ENCODE measurements around the gene FBXL7.
A peak's percentile ranks its signal among the peaks of the same experiment; 100 is the strongest.

The FBXL7 gene

GRCh38 chr5:15715967-15716366 lies 216.0 kb downstream of the FBXL7 start:
- DNase-seq (ENCODE audit: low spot score) = no peak

GRCh38 chr5:15717001-15717400 lies 217.0 kb downstream of the FBXL7 start:
- DNase-seq (ENCODE audit: low spot score) = no peak

GRCh38 chr5:15718421-15719179 lies 218.6 kb downstream of the FBXL7 start:
- no peak for DNase-seq (ENCODE audit: low spot score)

GRCh38 chr5:15719784-15720183 lies 219.8 kb downstream of the FBXL7 start:
- no peak for DNase-seq (ENCODE audit: low spot score)

GRCh38 chr5:15720515-15720914 lies 220.5 kb downstream of the FBXL7 start:
- no peak for DNase-seq (ENCODE audit: low spot score)

GRCh38 chr5:15722305-15722704 lies 222.3 kb downstream of the FBXL7 start:
- DNase-seq (ENCODE audit: low spot score) = no peak

GRCh38 chr5:15727375-15727774 lies 227.4 kb downstream of the FBXL7 start:
- DNase-seq (ENCODE audit: low spot score) = no peak

- no peak for DNase-seq (ENCODE audit: low spot score)
Measured at GRCh38 chr5:15728811-15729210, 228.8 kb downstream of the FBXL7 start.

GRCh38 chr5:15731699-15732098 lies 231.7 kb downstream of the FBXL7 start:
- no peak for DNase-seq (ENCODE audit: low spot score)

- no peak for DNase-seq (ENCODE audit: low spot score)
Measured at GRCh38 chr5:15734058-15734457, 234.1 kb downstream of the FBXL7 start.

GRCh38 chr5:15737036-15737821 lies 237.2 kb downstream of the FBXL7 start:
- DNase-seq (ENCODE audit: low spot score) = no peak

- no peak for DNase-seq (ENCODE audit: low spot score)
Measured at GRCh38 chr5:15737871-15738664, 238.1 kb downstream of the FBXL7 start.

GRCh38 chr5:15740383-15740782 lies 240.4 kb downstream of the FBXL7 start:
- no peak for DNase-seq (ENCODE audit: low spot score)

- DNase-seq (ENCODE audit: low spot score) = no peak
Measured at GRCh38 chr5:15741591-15741990, 241.6 kb downstream of the FBXL7 start.

- no peak for DNase-seq (ENCODE audit: low spot score)
Measured at GRCh38 chr5:15746833-15747232, 246.9 kb downstream of the FBXL7 start.

GRCh38 chr5:15748266-15748665 lies 248.3 kb downstream of the FBXL7 start:
- no peak for DNase-seq (ENCODE audit: low spot score)

- peak; percentile 46 for DNase-seq (ENCODE audit: low spot score)
Measured at GRCh38 chr5:15752663-15753285, 252.8 kb downstream of the FBXL7 start.

- no peak for DNase-seq (ENCODE audit: low spot score)
Measured at GRCh38 chr5:15753752-15754151, 253.8 kb downstream of the FBXL7 start.

- peak; percentile 23 for DNase-seq (ENCODE audit: low spot score)
Measured at GRCh38 chr5:15757103-15757502, 257.1 kb downstream of the FBXL7 start.

GRCh38 chr5:15757619-15758018 lies 257.6 kb downstream of the FBXL7 start:
- no peak for DNase-seq (ENCODE audit: low spot score)

GRCh38 chr5:15762668-15763067 lies 262.7 kb downstream of the FBXL7 start:
- DNase-seq (ENCODE audit: low spot score) = no peak

- DNase-seq (ENCODE audit: low spot score) = no peak
Measured at GRCh38 chr5:15763754-15764153, 263.8 kb downstream of the FBXL7 start.
